MM.1S (cell line): ENCODE measurements around the gene FAM47A.

Experiments used
- CTCF ChIP-seq: fragments of 300-600 bp; sonication (generic); IDR thresholded peaks from 2 replicates; pipeline ENCODE4 v1.5.1; 2016; ENCODE audit warnings: antibody characterized with exemption, low read length, mixed read lengths
- EZH2 ChIP-seq: fragments of 300-600 bp; sonication (generic); optimal IDR thresholded peaks from 2 replicates; pipeline ENCODE3; 2017; ENCODE audit warnings: low read depth, mild to moderate bottlenecking, antibody characterized with exemption, low read length, mixed read lengths
- EZH2phosphoT487 ChIP-seq: fragments of 300-600 bp; sonication (generic); IDR thresholded peaks from 2 replicates; pipeline ENCODE4 v1.6.1; 2018; ENCODE audit warnings: antibody characterized with exemption, low read length

DNA sequence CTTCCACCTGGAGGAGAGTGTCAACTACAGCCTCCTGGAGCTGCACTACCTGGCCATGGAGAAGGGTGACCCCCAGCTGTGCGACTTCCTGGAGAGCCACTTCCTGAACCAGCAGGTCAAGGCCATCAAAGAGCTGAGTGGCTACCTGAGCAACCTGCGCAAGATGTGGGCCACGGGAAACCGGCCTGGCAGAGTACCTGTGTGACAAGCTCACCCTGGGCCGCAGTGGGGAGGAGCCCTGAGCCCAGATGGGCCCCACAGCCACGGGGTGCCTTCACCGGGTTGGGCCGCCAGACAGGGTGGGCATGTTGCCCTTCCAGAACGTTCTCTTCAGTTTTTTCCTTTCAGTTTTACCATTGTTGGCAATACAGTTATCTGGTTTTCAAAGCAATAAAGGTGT lies 15.2 kb upstream of the FAM47A start:
- TF ChIP-seq CTCF: no peak
- no peak for TF ChIP-seq EZH2phosphoT487
- no peak for TF ChIP-seq EZH2
